Measurements from ENCODE around the gene RXFP4. TPM values are rescaled to one million over a fixed set of nuclear protein-coding genes. Genes with fewer than 3 reads are reported as not detected.
"Not testable (repeated sequence)": the region's sequence is repeated elsewhere in the genome, so short reads cannot be mapped to it uniquely, and the experiment has no call there.

RXFP4 gene
- under 1 TPM in 4 of 5 donors, not detected in 1; 0.09 to 0.34 (median 0.22) TPM for polyA plus RNA-seq (ENCODE audit: insufficient read depth in 1 of 5, insufficient read length in 5 of 5, low replicate concordance in 1 of 5)
- long read RNA-seq, donor 1 = 0 reads
- long read RNA-seq, donor 2 = 0 reads
- long read RNA-seq, donor 3 = 0 reads
- long read RNA-seq, donor 4 = 0 reads
- long read RNA-seq, donor 5 = 0 reads
- long read RNA-seq, donor 6 = 0 reads
- long read RNA-seq, donor 7 = 0 reads
- long read RNA-seq, donor 8 = 0 reads

DNA sequence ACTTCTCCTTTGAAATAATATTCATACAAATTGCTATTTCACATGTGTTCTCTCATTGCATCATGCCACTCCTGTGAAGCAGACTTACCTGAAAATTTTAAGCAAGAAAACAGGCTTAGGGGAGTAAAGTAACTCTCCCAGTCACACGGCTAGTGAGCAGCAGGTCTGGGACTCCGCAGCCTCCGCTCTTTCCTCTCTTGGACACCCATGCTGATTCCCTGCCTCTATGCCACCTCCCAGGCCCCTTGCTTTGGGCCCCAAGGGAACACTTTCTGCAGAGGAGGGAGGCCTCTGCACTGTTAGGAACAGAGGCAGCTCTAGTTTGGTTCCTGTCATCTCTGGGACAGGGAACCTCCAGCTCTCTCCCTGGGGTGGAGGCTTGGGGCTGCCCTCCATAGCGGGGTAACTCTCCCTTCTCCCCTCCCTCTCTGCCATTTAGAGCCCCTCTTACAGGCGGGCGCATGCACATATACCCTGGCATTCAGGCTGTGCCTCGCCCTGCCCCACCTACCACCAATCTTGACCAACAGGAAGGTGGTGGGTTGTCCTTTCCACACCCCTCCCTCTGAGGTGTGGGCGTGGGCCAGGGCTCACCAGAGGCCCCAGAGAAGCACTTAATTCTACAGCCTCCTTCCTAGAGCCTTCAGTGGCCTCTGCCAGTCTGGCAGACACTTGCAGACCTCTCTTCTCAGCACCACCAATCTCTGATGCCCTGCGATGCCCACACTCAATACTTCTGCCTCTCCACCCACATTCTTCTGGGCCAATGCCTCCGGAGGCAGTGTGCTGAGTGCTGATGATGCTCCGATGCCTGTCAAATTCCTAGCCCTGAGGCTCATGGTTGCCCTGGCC, at the start of gene RXFP4:
TSS of gene RXFP4 (plus strand) at position 646 of the 852 bp plus-strand sequence. CDS start at position 718, 72 bp downstream.
- no peak for DNase-seq

DNA sequence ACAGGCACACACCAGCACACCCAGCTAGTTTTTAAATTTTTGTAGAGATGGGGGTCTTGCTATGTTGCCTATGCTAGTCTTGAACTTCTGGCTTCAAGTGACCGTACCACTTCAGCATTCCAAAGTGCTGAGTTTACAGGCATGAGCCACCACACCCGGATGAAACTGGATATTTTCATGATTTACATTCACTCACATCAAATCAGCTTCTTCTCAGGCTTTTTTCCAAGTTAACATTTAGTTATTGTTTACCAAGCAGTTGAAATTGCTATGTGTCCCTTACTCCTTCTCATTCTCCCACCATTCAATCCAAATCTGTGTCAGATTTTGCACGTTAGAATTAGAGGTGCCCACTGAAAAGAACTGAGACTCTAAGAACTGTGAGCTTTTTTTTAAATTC, 48.6 kb upstream of the RXFP4 start:
- peak in 1 of 2 donors; percentile 13 for DNase-seq

DNA sequence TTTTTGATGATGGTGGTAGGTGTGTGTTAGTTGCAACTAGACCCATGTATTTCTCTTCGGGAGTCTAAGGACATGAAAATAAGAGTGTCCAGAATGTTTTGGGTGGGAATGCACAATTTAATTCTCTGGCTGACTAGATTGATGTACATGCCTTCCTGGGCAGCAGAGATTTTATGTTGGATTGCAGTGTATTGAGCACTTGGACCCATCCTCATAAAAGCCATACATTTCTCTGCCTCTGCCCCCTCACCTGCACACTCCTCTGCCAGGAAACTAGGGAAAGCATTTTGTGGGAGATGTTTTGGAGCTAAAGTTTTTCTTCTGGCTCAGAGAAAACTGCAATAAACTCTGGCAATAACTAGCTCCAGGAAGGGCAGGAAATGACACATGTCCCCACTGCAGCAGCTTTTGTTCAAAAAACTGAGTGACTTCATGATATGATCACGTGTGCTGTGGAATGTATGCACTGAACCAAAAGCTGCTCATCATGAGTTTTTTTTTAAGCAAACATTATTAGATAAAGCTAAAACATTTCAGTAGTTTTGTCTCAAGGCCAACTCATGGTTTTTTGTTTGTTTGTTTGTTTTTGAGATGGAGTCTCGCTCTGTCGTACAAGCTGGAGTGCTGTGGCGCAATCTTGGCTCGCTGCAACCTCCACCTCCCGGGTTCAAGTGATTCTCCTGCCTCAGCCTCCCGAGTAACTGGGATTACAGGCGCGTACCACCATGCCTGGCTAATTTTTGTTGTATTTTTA, 47.9 kb upstream of the RXFP4 start:
- peak in 1 of 2 donors; percentile 27 for DNase-seq

GRCh38 chr1:155895617-155896016, 45.8 kb upstream of the RXFP4 start:
- DNase-seq = not testable (repeated sequence)

DNA sequence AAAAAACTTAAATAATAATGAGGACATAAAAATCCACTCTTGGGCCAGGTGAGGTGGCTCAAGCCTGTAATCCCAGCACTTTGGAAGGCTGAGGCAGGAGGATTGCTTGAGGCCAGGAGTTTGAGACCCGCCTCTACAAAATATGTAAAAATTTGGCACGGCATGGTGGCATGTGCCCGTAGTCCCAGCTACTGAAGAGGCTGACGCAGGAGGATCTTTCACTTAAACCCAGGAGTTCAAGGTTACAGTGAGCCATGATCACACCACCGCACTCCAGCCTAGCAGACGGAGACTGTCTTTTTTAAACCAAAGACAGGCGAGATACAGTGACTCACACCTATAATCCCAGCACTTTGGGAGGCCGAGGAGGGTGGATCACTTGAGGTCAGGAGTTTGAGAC, 45.0 kb upstream of the RXFP4 start:
- not testable (repeated sequence) for DNase-seq

DNA sequence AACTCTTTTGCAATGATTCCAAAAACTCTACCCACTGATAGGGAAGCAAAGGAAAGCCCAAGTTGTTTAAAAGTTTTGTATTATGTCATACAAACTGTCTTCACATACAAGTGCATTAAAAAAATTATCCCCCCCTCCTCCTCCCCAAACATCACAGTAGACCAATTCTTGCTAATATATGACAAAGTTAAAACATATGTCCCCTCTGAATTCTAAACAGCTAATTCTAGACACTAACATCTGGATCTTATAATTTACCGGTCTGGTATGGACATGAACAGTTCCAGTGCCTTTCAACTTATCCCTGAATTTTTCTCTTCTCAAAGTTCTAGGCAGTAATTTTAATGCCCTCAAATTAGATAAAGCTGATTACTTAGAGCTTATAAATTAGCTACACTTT, 43.7 kb upstream of the RXFP4 start:
- no peak for DNase-seq

- no peak for DNase-seq
Observed at GRCh38 chr1:155898888-155899287, 42.5 kb upstream of the RXFP4 start.

DNA sequence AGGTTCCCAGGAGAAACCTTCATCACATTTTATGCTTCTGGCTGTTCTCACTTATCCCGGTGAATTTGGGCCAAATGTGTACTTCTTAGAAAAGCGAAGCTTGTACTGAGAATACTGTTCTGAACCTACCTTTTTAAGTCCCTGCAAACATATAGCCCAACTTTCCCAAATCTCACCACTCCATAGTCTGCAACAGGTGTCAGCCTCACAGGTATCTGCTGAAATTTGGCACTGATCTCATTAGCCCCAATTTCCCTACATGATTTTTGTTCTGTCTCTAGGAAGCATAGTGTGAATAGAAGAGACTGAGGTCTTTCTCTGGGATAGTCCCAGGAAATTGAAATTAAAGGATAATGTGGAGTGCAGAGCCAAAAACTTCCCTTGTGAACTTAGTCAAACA, 41.8 kb upstream of the RXFP4 start:
- no peak for DNase-seq

DNA sequence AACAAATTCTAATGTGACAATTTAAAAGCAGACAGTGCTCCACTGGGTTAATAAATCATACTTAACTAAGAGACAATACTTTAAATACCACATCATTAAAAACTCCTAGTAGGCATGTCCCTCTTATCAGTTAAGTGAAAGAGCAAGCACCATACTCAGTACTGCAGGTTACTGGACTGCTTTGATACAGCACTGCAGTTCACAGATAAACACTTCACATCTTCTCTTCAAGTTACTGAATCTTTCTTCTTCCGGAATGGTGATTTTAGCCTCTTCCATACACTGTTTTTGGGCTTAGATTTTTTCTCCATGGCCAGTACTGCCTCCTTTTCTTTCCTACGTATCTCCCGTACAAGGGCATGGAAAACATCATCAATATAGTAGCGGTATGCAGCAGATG, 41.3 kb upstream of the RXFP4 start:
- DNase-seq = no peak

DNA sequence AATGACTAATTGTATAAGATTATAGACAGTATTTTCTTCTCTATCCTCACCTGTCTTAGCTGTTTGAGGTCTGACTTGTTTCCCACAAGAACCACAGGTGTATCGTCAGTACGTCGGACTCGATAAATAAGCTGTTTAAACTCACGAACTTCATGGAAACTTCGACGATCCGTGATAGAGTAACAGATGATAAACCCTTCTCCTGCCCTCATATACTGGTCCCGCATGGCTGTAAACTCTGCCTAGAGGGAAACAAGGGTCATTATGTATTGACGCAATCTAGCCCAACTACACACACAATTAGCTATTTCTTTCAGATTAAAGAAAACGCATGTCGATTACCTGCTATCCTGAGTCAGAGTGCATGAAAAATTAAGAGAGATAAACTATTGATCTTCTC, 37.2 kb upstream of the RXFP4 start:
- DNase-seq = no peak

DNA sequence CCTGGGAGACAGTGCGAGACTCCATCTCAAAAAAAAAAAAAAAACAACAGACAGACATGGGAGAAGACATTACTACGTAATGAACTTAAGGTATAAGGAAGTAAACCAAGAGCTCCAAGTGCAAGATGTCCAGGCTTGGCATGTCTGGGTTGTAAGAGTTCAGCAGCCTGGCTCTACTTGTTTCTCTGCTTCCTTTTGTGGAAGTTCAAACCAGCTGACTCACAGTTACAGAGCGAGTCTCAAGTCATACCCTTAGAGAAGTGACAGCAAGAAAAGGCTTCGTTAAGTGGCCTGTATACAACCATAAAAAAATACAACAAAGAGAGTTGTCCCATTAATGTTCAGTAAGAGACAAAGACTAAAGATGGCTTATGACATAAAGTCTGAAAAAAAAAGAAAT, 31.5 kb upstream of the RXFP4 start:
- DNase-seq = peak in 1 of 2 donors; percentile 9

GRCh38 chr1:155910621-155911121, 30.8 kb upstream of the RXFP4 start:
- peak in 1 of 2 donors; percentile 46 for DNase-seq

DNA sequence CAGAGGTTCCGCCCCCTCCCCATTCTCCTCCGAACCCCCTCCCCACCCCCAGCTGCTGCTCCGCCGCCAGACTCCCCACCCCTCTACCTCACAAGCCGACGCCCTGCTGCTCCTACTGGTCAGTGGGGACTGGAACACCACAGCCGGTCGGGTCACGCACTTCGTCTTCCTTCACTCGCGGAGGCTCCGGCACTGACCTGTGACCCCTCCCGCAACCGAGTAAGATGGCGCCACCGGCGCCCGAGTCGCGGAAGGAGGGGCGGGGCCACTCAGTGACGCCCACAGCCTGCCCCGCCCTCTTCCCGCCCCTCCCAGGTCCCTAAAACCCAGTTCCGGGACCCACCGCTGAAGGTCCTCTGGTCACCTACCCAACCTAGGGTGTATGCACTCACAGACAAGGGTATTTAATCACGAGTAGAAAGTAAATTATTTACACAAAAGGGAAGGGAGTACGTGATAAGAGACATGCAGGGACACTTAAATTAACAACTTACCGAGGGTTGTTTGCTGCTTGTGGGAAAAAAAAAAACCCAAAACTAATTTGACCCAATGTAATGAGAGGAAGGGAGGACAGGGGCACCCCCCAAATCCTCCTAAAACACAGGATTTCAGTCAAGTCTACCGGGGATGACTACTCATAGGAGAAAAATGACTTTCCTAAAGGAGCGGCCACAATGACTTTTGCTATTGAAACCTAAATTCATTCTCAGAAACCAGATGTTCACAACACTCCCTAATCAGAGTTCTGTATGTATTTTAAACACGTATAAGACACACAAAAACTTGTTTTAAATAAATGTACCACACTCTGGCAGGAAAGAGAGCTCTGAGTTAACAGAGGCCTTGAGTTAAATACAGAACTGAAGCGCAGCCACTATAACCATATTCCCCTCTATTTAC, 30.0 kb upstream of the RXFP4 start, which contains the start of gene RIT1:
TSS of gene RIT1 (minus strand) at position 194 of the 900 bp plus-strand sequence. CDS start 588 bp downstream, outside the sequence.
- peak; percentile 84 for DNase-seq

GRCh38 chr1:155912056-155912536, 29.3 kb upstream of the RXFP4 start:
- no peak for DNase-seq

DNA sequence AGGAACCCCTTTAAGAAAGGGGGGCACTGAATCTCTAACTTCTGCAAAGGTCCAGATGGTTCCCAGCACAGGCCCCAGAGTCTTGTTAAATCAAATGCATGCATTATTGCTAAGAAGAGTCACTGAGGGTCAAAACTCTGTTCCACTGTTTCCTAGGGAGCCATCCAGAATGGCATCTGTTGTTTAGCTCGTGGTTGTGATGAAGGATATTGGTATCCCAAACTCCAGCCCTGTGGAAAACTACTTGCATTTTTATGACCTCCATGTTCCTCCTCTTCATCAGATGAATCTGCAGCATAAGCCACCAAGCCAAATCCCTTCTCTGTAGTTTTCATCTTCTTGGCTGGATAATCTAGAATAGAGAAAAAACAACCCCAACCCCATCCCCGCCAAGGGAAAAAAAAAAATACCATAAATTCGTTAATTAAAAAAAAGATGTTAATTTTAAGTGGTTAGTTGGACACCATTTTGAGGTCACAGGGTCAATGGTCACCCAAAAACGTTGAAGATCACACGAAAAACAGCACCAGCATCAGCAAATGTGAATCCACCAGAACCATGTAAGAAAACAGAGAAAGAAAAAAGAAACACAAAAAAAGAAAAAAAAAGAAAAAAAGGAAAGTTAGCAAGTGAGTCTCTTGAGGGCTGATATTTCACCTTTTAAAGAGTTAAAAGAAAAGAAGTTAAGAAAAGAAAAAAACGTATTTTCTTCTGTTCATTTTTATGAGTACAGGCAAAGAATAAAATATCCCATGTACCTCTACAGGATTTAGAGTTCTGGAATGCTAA, 27.3 kb upstream of the RXFP4 start:
- no peak for DNase-seq

DNA sequence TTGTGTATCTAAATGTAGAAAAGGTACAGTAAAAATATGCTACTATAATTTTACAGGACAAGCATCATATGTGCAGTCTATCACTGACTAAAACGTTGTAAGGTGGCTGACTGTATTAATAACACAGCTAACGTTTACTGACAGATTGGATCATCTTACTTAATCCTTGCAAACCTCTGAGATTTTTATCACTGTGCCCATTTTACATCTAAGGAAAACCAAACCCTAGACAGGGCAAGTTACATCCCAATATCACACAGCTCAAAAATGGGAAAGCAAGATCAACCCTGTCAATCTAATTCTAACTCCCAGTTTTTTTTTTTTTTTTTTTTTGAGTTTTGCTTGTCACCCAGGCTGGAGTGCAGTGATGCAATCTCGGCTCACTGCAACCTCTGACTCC, 22.8 kb upstream of the RXFP4 start:
- no peak for DNase-seq

- no peak for DNase-seq
Observed at GRCh38 chr1:155919801-155920200, 21.6 kb upstream of the RXFP4 start.

DNA sequence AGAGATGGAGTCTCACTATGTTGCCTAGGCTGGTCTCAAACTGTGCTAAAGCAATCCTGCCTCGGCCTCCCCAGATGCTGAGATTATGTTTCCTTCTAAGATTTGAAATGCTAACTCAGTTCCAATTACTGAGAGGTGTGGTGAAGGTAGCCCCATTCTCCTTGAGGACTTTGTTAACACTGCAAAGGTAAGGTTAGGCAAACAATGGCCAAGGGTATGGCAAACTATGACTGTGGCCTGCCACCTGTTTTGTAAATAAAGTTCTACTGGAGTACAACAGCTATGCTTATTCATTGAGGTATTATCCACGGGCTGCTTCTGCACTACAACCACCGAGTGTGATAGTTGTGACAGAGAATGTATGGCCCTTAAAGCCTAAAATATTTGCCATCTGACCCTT, 20.7 kb upstream of the RXFP4 start:
- no peak for DNase-seq

- no peak for DNase-seq
Observed at GRCh38 chr1:155925506-155925905, 15.9 kb upstream of the RXFP4 start.

DNA sequence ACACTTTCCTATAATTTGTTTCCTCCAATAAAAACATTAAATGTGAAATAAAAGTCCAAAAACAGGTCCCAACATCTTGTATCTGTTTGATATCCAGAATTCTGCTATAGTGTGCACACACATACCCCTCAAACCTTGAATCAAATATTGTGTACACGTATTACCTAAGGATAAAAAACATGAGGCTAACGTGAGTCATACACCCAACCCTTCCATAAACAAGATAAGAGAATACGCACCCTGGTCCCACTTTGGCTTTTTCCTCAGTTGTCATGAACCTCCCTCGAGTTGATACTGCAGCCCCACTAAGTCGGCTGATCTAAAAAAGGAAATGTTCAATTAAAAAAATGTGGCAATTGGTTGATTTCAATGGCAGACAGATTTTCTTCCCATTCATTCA, 12.4 kb upstream of the RXFP4 start:
- no peak for DNase-seq

Measured in right lung (tissue), 10 donors.